K562 (cell line): ENCODE data around the gene CSF2. TPM values are rescaled to one million over a fixed set of nuclear protein-coding genes. Genes with fewer than 3 reads are reported as not detected.

ENCODE experiments used
- KAT2B ChIP-seq: IDR thresholded peaks from one replicate; pipeline ENCODE4 v1.6.1; 2012; ENCODE audit warnings: low read depth, mild to moderate bottlenecking, control low read depth, inconsistent platforms, low read length, moderate library complexity
- RAD21 ChIP-seq, 2 experiments: fragments of 250-450 bp in 1 of 2; fragments of 450-650 bp in 1 of 2; sonication (Bioruptor Pico) in 1 of 2; formaldehyde crosslinking in 1 of 2; IDR thresholded peaks in 1 of 2; conservative IDR thresholded peaks in 1 of 2; 2 replicates each; pipeline versions ENCODE4 v1.4.0 to v1.8.0; 2020 to 2022; ENCODE audit warnings: mild to moderate bottlenecking in 2 of 2, moderate library complexity in 1 of 2
- polyA plus RNA-seq, 8 experiments: library from polyadenylated mRNA; depleted of rRNA in 4 of 8; stranded (reverse) in 5 of 8; unstranded in 3 of 8; fragments of >200 nt; fragmentation: Nextera tagmentation in 2 of 8; fragmentation: Illumina TruSeq in 1 of 8; extraction: Ambion mirVana in 2 of 8; extraction: Trizol in 1 of 8; gene quantifications; 2 replicates each; pipeline versions ENCODE4 v1.2.1 to v1.2.3, GENCODE V29; 2011 to 2014; ENCODE audit warnings: inconsistent platforms in 1 of 8, missing spikeins in 1 of 8
- total RNA-seq, 7 experiments: library from RNA; depleted of rRNA in 6 of 7; stranded (reverse); fragments of >200 nt in 6 of 7; fragmentation: Illumina TruSeq in 2 of 7; extraction: Trizol in 2 of 7; gene quantifications; 2 replicates each; pipeline versions ENCODE4 v1.2.1 to v1.2.3, GENCODE V29; 2011 to 2021; ENCODE audit warnings: low replicate concordance in 1 of 7
- TF ChIP-seq, protein P1 (sequence below): fragments of 450-650 bp; IDR thresholded peaks from 2 replicates; pipeline ENCODE4 v1.6.1; 2016; ENCODE audit warnings: mild to moderate bottlenecking, moderate library complexity
- TF ChIP-seq, protein P2 (sequence below): fragments of 250-450 bp; sonication (Bioruptor Pico); IDR thresholded peaks from 2 replicates; pipeline ENCODE4 v1.5.0; 2020; ENCODE audit warnings: mild to moderate bottlenecking, borderline replicate concordance
- TF ChIP-seq, protein P3 (sequence below): fragments of 250-450 bp; sonication (Bioruptor Pico); IDR thresholded peaks from 2 replicates; pipeline ENCODE4 v1.4.0; 2020; ENCODE audit warnings: mild to moderate bottlenecking, moderate library complexity

CSF2 gene
- total and polyA plus RNA-seq, 9 of the 15 experiments (the other 6 are each of a cell fraction or from before 2014, with no cell fraction given), result 0.25 to 0.29 TPM; not detected in 7

DNA sequence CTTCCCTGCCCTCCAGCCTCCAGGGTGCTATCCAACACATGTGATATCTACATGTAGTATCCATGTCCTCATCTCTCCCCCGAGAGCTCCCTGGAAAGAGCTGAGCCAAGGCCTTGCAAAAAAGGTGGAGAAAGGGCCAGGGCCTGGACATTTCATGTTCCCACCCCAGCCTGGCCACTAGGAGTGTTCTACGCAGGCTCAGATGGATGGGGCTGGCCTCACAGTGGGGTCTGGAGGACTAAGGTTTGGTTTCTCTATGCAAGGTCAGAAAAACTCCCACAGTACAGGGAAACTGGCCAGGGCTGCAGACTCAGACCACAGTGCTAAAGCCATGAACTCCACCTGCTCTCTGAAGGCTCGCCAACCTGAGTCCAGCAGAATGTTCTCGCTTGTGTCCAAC, 1.5 kb upstream of the CSF2 start (continued):
- TF ChIP-seq, protein P1, sequence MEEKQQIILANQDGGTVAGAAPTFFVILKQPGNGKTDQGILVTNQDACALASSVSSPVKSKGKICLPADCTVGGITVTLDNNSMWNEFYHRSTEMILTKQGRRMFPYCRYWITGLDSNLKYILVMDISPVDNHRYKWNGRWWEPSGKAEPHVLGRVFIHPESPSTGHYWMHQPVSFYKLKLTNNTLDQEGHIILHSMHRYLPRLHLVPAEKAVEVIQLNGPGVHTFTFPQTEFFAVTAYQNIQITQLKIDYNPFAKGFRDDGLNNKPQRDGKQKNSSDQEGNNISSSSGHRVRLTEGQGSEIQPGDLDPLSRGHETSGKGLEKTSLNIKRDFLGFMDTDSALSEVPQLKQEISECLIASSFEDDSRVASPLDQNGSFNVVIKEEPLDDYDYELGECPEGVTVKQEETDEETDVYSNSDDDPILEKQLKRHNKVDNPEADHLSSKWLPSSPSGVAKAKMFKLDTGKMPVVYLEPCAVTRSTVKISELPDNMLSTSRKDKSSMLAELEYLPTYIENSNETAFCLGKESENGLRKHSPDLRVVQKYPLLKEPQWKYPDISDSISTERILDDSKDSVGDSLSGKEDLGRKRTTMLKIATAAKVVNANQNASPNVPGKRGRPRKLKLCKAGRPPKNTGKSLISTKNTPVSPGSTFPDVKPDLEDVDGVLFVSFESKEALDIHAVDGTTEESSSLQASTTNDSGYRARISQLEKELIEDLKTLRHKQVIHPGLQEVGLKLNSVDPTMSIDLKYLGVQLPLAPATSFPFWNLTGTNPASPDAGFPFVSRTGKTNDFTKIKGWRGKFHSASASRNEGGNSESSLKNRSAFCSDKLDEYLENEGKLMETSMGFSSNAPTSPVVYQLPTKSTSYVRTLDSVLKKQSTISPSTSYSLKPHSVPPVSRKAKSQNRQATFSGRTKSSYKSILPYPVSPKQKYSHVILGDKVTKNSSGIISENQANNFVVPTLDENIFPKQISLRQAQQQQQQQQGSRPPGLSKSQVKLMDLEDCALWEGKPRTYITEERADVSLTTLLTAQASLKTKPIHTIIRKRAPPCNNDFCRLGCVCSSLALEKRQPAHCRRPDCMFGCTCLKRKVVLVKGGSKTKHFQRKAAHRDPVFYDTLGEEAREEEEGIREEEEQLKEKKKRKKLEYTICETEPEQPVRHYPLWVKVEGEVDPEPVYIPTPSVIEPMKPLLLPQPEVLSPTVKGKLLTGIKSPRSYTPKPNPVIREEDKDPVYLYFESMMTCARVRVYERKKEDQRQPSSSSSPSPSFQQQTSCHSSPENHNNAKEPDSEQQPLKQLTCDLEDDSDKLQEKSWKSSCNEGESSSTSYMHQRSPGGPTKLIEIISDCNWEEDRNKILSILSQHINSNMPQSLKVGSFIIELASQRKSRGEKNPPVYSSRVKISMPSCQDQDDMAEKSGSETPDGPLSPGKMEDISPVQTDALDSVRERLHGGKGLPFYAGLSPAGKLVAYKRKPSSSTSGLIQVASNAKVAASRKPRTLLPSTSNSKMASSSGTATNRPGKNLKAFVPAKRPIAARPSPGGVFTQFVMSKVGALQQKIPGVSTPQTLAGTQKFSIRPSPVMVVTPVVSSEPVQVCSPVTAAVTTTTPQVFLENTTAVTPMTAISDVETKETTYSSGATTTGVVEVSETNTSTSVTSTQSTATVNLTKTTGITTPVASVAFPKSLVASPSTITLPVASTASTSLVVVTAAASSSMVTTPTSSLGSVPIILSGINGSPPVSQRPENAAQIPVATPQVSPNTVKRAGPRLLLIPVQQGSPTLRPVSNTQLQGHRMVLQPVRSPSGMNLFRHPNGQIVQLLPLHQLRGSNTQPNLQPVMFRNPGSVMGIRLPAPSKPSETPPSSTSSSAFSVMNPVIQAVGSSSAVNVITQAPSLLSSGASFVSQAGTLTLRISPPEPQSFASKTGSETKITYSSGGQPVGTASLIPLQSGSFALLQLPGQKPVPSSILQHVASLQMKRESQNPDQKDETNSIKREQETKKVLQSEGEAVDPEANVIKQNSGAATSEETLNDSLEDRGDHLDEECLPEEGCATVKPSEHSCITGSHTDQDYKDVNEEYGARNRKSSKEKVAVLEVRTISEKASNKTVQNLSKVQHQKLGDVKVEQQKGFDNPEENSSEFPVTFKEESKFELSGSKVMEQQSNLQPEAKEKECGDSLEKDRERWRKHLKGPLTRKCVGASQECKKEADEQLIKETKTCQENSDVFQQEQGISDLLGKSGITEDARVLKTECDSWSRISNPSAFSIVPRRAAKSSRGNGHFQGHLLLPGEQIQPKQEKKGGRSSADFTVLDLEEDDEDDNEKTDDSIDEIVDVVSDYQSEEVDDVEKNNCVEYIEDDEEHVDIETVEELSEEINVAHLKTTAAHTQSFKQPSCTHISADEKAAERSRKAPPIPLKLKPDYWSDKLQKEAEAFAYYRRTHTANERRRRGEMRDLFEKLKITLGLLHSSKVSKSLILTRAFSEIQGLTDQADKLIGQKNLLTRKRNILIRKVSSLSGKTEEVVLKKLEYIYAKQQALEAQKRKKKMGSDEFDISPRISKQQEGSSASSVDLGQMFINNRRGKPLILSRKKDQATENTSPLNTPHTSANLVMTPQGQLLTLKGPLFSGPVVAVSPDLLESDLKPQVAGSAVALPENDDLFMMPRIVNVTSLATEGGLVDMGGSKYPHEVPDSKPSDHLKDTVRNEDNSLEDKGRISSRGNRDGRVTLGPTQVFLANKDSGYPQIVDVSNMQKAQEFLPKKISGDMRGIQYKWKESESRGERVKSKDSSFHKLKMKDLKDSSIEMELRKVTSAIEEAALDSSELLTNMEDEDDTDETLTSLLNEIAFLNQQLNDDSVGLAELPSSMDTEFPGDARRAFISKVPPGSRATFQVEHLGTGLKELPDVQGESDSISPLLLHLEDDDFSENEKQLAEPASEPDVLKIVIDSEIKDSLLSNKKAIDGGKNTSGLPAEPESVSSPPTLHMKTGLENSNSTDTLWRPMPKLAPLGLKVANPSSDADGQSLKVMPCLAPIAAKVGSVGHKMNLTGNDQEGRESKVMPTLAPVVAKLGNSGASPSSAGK, result no peak
- TF ChIP-seq, protein P2, sequence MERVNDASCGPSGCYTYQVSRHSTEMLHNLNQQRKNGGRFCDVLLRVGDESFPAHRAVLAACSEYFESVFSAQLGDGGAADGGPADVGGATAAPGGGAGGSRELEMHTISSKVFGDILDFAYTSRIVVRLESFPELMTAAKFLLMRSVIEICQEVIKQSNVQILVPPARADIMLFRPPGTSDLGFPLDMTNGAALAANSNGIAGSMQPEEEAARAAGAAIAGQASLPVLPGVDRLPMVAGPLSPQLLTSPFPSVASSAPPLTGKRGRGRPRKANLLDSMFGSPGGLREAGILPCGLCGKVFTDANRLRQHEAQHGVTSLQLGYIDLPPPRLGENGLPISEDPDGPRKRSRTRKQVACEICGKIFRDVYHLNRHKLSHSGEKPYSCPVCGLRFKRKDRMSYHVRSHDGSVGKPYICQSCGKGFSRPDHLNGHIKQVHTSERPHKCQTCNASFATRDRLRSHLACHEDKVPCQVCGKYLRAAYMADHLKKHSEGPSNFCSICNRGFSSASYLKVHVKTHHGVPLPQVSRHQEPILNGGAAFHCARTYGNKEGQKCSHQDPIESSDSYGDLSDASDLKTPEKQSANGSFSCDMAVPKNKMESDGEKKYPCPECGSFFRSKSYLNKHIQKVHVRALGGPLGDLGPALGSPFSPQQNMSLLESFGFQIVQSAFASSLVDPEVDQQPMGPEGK (CRISPR knock-in tag), result no peak
- TF ChIP-seq RAD21 (CRISPR knock-in tag; conservative IDR thresholded peaks at IDR 0.05 in 1 of 2, IDR thresholded peaks at IDR 0.05 in 1 of 2) (peak in 1 of 2 experiments; percentile 22; a peak in 1 of 4 replicates), KAT2B (no peak)
- TF ChIP-seq, protein P3, sequence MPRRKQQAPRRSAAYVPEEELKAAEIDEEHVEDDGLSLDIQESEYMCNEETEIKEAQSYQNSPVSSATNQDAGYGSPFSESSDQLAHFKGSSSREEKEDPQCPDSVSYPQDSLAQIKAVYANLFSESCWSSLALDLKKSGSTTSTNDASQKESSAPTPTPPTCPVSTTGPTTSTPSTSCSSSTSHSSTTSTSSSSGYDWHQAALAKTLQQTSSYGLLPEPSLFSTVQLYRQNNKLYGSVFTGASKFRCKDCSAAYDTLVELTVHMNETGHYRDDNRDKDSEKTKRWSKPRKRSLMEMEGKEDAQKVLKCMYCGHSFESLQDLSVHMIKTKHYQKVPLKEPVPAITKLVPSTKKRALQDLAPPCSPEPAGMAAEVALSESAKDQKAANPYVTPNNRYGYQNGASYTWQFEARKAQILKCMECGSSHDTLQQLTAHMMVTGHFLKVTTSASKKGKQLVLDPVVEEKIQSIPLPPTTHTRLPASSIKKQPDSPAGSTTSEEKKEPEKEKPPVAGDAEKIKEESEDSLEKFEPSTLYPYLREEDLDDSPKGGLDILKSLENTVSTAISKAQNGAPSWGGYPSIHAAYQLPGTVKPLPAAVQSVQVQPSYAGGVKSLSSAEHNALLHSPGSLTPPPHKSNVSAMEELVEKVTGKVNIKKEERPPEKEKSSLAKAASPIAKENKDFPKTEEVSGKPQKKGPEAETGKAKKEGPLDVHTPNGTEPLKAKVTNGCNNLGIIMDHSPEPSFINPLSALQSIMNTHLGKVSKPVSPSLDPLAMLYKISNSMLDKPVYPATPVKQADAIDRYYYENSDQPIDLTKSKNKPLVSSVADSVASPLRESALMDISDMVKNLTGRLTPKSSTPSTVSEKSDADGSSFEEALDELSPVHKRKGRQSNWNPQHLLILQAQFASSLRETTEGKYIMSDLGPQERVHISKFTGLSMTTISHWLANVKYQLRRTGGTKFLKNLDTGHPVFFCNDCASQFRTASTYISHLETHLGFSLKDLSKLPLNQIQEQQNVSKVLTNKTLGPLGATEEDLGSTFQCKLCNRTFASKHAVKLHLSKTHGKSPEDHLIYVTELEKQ (CRISPR knock-in tag), result no peak
